Transverse colon (tissue), 1 donor: Measurements from ENCODE around the gene MOB1A.
"Not testable (repeated sequence)": the region's sequence is repeated elsewhere in the genome, so short reads cannot be mapped to it uniquely, and the experiment has no call there.

Source experiments
- EP300 ChIP-seq: sonication (generic); formaldehyde crosslinking; IDR thresholded peaks from one replicate; pipeline ENCODE4 v1.6.1; 2017; ENCODE audit warnings: antibody characterized with exemption, low read depth
- POLR2A ChIP-seq: fragments of 450-650 bp; IDR thresholded peaks from one replicate; pipeline ENCODE4 v1.6.1; 2016; ENCODE audit warnings: antibody characterized with exemption, mild to moderate bottlenecking, moderate library complexity

- TF ChIP-seq POLR2A, EP300: not testable (repeated sequence)
Observed at GRCh38 chr2:74215771-74216170, 37.1 kb upstream of the MOB1A start.
